Measurements from ENCODE around the gene CLSTN2.

The CLSTN2 gene

DNA sequence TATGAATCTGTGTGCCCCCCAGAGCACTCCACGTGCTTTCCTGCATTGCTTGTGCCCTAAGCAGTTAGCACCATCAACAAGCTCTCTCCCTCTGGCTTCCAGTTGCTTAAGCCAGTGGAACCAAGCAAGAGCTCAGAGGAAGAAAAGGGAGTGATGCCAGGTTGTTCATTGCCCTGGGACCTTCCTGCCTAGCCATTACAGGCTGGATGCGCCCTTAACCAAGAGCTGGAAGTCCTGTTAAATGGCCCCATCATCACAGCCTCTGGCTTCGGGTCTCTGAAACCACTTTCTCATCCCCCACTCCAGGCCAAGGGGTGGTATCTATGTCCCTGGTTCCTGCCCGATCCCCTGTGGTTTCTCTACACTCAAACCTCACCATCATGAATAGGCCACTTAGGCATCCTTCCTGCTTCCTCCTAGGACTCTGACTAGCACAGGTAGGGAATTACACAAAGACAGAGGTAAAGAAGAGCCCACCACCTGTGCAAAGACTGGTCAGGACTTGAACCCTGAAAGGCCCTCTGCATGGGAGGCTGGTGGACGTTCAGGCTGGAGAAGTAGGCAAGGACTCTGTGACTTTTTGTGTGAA is 433.3 kb downstream of the CLSTN2 start:
- Histone ChIP-seq H4K8ac (ENCODE audit: low read length) (no peak overlapping the region), H4K91ac (ENCODE audit: low read length) (no peak overlapping the region), H3K9me3 (ENCODE audit: control insufficient read depth, low read length) (no peaks in the 10 kb centered on the region), H3K18ac (ENCODE audit: low read depth in 1 of 2, low read length in 2 of 2) (no peak overlapping the region), H2BK5ac (ENCODE audit: low read depth, low read length, poor library complexity, severe bottlenecking) (no peak overlapping the region), H2BK12ac (ENCODE audit: low read length in 2 of 2) (no peak overlapping the region), H3K36me3 (ENCODE audit: control insufficient read depth in 1 of 2, insufficient read depth in 2 of 2, low read depth in 1 of 2, low read length in 2 of 2) (no peaks in the 10 kb centered on the region), H3K27me3 (ENCODE audit: control insufficient read depth in 1 of 2, insufficient read depth in 1 of 2, low read length in 2 of 2) (peaks cover 0 to 22% of the 10 kb centered on the region in 2 experiments), H2BK120ac (ENCODE audit: low read depth, low read length) (no peak overlapping the region), H3K4me2 (ENCODE audit: low read length, poor library complexity, severe bottlenecking) (no peak overlapping the region), H3K4me1 (ENCODE audit: control insufficient read depth, insufficient read depth, low read depth, low read length) (no peaks in the 10 kb centered on the region), H3K27ac (ENCODE audit: low read length, poor library complexity, severe bottlenecking) (no peak overlapping the region), H3K4me3 (ENCODE audit: insufficient read depth in 1 of 2, low read depth in 1 of 2, low read length in 2 of 2) (no peak overlapping the region), H2BK15ac (ENCODE audit: low read depth, poor library complexity, severe bottlenecking) (no peak overlapping the region), H2AK5ac (ENCODE audit: low read length, severe bottlenecking) (no peak overlapping the region), H3K4ac (ENCODE audit: low read depth in 1 of 2, low read length in 2 of 2) (no peak overlapping the region), H3K79me1 (replicated peaks; ENCODE audit: low read length, poor library complexity, severe bottlenecking) (no peaks in the 10 kb centered on the region), H2AFZ (ENCODE audit: low read depth, low read length) (no peak overlapping the region), H3K14ac (ENCODE audit: low read length in 2 of 2) (no peak overlapping the region), H3K23ac (ENCODE audit: low read length in 2 of 2) (no peak overlapping the region), H3K9ac (ENCODE audit: low read length) (no peak overlapping the region)
- WGBS: 76% methylated on average over 5 of the region's 5 CpGs
- no peak for DNase-seq

GRCh38 chr3:140370686-140371085 is 435.7 kb downstream of the CLSTN2 start:
- DNase-seq: no peak
- no peak overlapping the region for H3K4me2 ChIP-seq (ENCODE audit: low read length, poor library complexity, severe bottlenecking)
- no peak overlapping the region for H3K27ac ChIP-seq (ENCODE audit: low read length, poor library complexity, severe bottlenecking)
- H4K8ac ChIP-seq (ENCODE audit: low read length): no peak overlapping the region
- H3K18ac ChIP-seq (ENCODE audit: low read depth in 1 of 2, low read length in 2 of 2): no peak overlapping the region
- H3K14ac ChIP-seq (ENCODE audit: low read length in 2 of 2): no peak overlapping the region
- H3K9me3 ChIP-seq (ENCODE audit: control insufficient read depth, low read length): peaks cover 4% of the 10 kb centered on the region
- H3K4me1 ChIP-seq (ENCODE audit: control insufficient read depth, insufficient read depth, low read depth, low read length): no peaks in the 10 kb centered on the region
- H4K91ac ChIP-seq (ENCODE audit: low read length): no peak overlapping the region
- no peak overlapping the region for H2BK15ac ChIP-seq (ENCODE audit: low read depth, poor library complexity, severe bottlenecking)
- no peak overlapping the region for H3K4ac ChIP-seq (ENCODE audit: low read depth in 1 of 2, low read length in 2 of 2)
- H3K9ac ChIP-seq (ENCODE audit: low read length): no peak overlapping the region
- peaks cover 0 to 28% of the 10 kb centered on the region in 2 experiments for H3K27me3 ChIP-seq (ENCODE audit: control insufficient read depth in 1 of 2, insufficient read depth in 1 of 2, low read length in 2 of 2)
- H3K36me3 ChIP-seq (ENCODE audit: control insufficient read depth in 1 of 2, insufficient read depth in 2 of 2, low read depth in 1 of 2, low read length in 2 of 2): no peaks in the 10 kb centered on the region
- H2AK5ac ChIP-seq (ENCODE audit: low read length, severe bottlenecking): no peak overlapping the region
- H3K4me3 ChIP-seq (ENCODE audit: insufficient read depth in 1 of 2, low read depth in 1 of 2, low read length in 2 of 2): no peak overlapping the region
- 18% methylated on average over 2 of the region's 2 CpGs for WGBS
- H3K23ac ChIP-seq (ENCODE audit: low read length in 2 of 2): no peak overlapping the region
- no peaks in the 10 kb centered on the region for H3K79me1 ChIP-seq (replicated peaks; ENCODE audit: low read length, poor library complexity, severe bottlenecking)
- H2BK5ac ChIP-seq (ENCODE audit: low read depth, low read length, poor library complexity, severe bottlenecking): no peak overlapping the region
- H2BK12ac ChIP-seq (ENCODE audit: low read length in 2 of 2): no peak overlapping the region
- no peak overlapping the region for H2BK120ac ChIP-seq (ENCODE audit: low read depth, low read length)
- no peak overlapping the region for H2AFZ ChIP-seq (ENCODE audit: low read depth, low read length)

DNA sequence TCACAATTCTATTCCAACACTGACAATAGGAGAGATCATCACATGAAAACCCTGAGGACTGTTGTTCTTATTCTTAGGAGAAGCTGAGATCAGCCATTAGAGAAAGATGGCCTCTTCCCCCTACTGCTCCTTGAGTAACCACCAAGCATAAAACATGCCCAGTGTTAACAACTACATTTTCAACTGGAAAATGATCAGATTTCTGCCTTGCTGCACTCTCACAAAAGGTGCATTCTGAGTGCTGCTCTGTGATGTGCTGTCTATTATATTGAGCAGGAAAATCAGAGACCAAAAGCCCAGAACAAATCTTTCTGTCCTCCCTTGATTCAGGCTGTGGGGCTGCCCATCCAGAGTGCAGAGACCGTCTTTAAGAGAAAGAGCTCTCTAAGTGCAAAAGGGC is 438.2 kb downstream of the CLSTN2 start:
- no peak overlapping the region for H2BK12ac ChIP-seq (ENCODE audit: low read length in 2 of 2)
- no peak overlapping the region for H3K23ac ChIP-seq (ENCODE audit: low read length in 2 of 2)
- no peak overlapping the region for H3K4ac ChIP-seq (ENCODE audit: low read depth in 1 of 2, low read length in 2 of 2)
- WGBS: no CpG with 5 or more reads among the region's 1 CpG
- H3K79me1 ChIP-seq (replicated peaks; ENCODE audit: low read length, poor library complexity, severe bottlenecking): no peaks in the 10 kb centered on the region
- peaks cover 0 to 24% of the 10 kb centered on the region in 2 experiments for H3K27me3 ChIP-seq (ENCODE audit: control insufficient read depth in 1 of 2, insufficient read depth in 1 of 2, low read length in 2 of 2)
- no peaks in the 10 kb centered on the region for H3K36me3 ChIP-seq (ENCODE audit: control insufficient read depth in 1 of 2, insufficient read depth in 2 of 2, low read depth in 1 of 2, low read length in 2 of 2)
- DNase-seq: no peak
- no peak overlapping the region for H3K4me2 ChIP-seq (ENCODE audit: low read length, poor library complexity, severe bottlenecking)
- H4K8ac ChIP-seq (ENCODE audit: low read length): no peak overlapping the region
- no peak overlapping the region for H2AK5ac ChIP-seq (ENCODE audit: low read length, severe bottlenecking)
- H3K14ac ChIP-seq (ENCODE audit: low read length in 2 of 2): no peak overlapping the region
- H3K4me3 ChIP-seq (ENCODE audit: insufficient read depth in 1 of 2, low read depth in 1 of 2, low read length in 2 of 2): no peak overlapping the region
- no peak overlapping the region for H3K18ac ChIP-seq (ENCODE audit: low read depth in 1 of 2, low read length in 2 of 2)
- no peak overlapping the region for H3K27ac ChIP-seq (ENCODE audit: low read length, poor library complexity, severe bottlenecking)
- no peak overlapping the region for H2BK15ac ChIP-seq (ENCODE audit: low read depth, poor library complexity, severe bottlenecking)
- peaks cover 4% of the 10 kb centered on the region for H3K9me3 ChIP-seq (ENCODE audit: control insufficient read depth, low read length)
- no peak overlapping the region for H3K9ac ChIP-seq (ENCODE audit: low read length)
- no peak overlapping the region for H2AFZ ChIP-seq (ENCODE audit: low read depth, low read length)
- H2BK120ac ChIP-seq (ENCODE audit: low read depth, low read length): no peak overlapping the region
- H2BK5ac ChIP-seq (ENCODE audit: low read depth, low read length, poor library complexity, severe bottlenecking): no peak overlapping the region
- no peaks in the 10 kb centered on the region for H3K4me1 ChIP-seq (ENCODE audit: control insufficient read depth, insufficient read depth, low read depth, low read length)
- no peak overlapping the region for H4K91ac ChIP-seq (ENCODE audit: low read length)

DNA sequence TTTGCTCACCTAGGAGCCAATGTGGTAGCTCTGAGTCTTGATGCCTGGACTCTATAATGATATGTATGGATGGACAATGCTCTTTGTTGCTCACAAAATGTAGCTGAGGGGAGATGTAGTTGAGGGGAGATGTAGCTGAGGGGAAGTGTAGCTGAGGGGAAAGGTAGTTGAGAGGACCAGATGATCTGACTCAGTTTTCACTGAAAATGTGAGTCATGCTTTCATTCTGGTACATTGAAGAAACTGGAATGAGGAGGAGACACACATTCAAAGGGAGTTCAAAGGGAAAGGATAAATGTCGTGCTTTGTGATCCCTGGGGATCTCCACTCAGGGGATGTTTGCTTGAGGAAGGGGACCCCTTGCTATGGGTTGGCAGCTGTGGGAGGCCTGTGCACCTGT is 440.0 kb downstream of the CLSTN2 start:
- Histone ChIP-seq H2BK15ac (ENCODE audit: low read depth, poor library complexity, severe bottlenecking) (no peak overlapping the region), H2AK5ac (ENCODE audit: low read length, severe bottlenecking) (no peak overlapping the region), H3K4me3 (ENCODE audit: insufficient read depth in 1 of 2, low read depth in 1 of 2, low read length in 2 of 2) (no peak overlapping the region), H3K23ac (ENCODE audit: low read length in 2 of 2) (no peak overlapping the region), H3K4me1 (ENCODE audit: control insufficient read depth, insufficient read depth, low read depth, low read length) (no peaks in the 10 kb centered on the region), H3K9ac (ENCODE audit: low read length) (no peak overlapping the region), H3K4ac (ENCODE audit: low read depth in 1 of 2, low read length in 2 of 2) (no peak overlapping the region), H3K18ac (ENCODE audit: low read depth in 1 of 2, low read length in 2 of 2) (no peak overlapping the region), H3K4me2 (ENCODE audit: low read length, poor library complexity, severe bottlenecking) (no peak overlapping the region), H2BK12ac (ENCODE audit: low read length in 2 of 2) (no peak overlapping the region), H4K91ac (ENCODE audit: low read length) (no peak overlapping the region), H4K8ac (ENCODE audit: low read length) (no peak overlapping the region), H3K36me3 (ENCODE audit: control insufficient read depth in 1 of 2, insufficient read depth in 2 of 2, low read depth in 1 of 2, low read length in 2 of 2) (no peaks in the 10 kb centered on the region), H3K27ac (ENCODE audit: low read length, poor library complexity, severe bottlenecking) (no peak overlapping the region), H2AFZ (ENCODE audit: low read depth, low read length) (no peak overlapping the region), H3K79me1 (replicated peaks; ENCODE audit: low read length, poor library complexity, severe bottlenecking) (no peaks in the 10 kb centered on the region), H2BK120ac (ENCODE audit: low read depth, low read length) (no peak overlapping the region), H2BK5ac (ENCODE audit: low read depth, low read length, poor library complexity, severe bottlenecking) (no peak overlapping the region), H3K9me3 (ENCODE audit: control insufficient read depth, low read length) (peaks cover 4% of the 10 kb centered on the region), H3K14ac (ENCODE audit: low read length in 2 of 2) (no peak overlapping the region), H3K27me3 (ENCODE audit: control insufficient read depth in 1 of 2, insufficient read depth in 1 of 2, low read length in 2 of 2) (peaks cover 0 to 24% of the 10 kb centered on the region in 2 experiments)
- DNase-seq: no peak
- 38% methylated on average over 1 of the region's 1 CpG for WGBS
